Epithelial cell of esophagus (primary cell): ENCODE results near the gene DECR2.
"Not testable (repeated sequence)": the region's sequence is repeated elsewhere in the genome, so short reads cannot be mapped to it uniquely, and the experiment has no call there.

Experiments
- DNase-seq: peaks from one replicate; pipeline ENCODE4 v3.0.0; 2010; ENCODE audit warnings: low read depth
- H3K4me3 ChIP-seq: 2 replicates; pipeline ENCODE4 v1.5.1; 2011; ENCODE audit warnings: mild to moderate bottlenecking, low read length, control low read depth
- TF ChIP-seq, protein P1 (sequence below): IDR thresholded peaks from 2 replicates; pipeline ENCODE4 v1.5.1; 2011; ENCODE audit warnings: low read depth, mild to moderate bottlenecking, low read length, control low read depth, inconsistent platforms; ENCODE audit not compliant: insufficient read depth; ENCODE audit errors: missing control alignments

The DECR2 gene

DNA sequence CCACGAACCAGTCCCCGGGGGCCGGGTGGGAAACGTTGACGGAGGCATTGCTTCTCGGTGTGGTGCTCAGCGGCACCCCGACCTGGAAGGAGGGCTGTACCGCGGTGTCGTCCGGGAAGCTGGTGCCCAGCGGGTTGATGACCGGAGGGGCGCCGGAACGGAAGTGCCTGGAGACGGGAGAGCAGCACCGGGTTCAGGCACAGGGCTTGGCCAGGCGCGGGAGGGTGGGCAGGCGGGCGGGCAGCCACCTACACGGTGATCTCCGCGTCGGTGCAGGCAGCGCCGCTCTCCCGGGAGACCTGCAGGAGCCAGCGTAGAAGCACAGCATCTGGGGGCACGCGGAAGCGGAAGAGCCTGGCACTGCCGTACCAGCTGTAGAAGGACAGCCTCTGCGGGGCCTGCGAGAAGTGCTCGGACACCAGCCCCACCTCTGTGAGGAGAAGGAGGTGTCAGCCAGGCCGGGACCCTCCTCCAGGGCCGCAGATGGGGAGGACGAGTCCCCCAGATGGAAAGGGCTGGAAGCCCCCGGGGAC lies 24.2 kb upstream of the DECR2 start:
- DNase-seq, result no peak
- H3K4me3 ChIP-seq, result no peak overlapping the region
- TF ChIP-seq, protein P1, sequence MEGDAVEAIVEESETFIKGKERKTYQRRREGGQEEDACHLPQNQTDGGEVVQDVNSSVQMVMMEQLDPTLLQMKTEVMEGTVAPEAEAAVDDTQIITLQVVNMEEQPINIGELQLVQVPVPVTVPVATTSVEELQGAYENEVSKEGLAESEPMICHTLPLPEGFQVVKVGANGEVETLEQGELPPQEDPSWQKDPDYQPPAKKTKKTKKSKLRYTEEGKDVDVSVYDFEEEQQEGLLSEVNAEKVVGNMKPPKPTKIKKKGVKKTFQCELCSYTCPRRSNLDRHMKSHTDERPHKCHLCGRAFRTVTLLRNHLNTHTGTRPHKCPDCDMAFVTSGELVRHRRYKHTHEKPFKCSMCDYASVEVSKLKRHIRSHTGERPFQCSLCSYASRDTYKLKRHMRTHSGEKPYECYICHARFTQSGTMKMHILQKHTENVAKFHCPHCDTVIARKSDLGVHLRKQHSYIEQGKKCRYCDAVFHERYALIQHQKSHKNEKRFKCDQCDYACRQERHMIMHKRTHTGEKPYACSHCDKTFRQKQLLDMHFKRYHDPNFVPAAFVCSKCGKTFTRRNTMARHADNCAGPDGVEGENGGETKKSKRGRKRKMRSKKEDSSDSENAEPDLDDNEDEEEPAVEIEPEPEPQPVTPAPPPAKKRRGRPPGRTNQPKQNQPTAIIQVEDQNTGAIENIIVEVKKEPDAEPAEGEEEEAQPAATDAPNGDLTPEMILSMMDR, result no peak

DNA sequence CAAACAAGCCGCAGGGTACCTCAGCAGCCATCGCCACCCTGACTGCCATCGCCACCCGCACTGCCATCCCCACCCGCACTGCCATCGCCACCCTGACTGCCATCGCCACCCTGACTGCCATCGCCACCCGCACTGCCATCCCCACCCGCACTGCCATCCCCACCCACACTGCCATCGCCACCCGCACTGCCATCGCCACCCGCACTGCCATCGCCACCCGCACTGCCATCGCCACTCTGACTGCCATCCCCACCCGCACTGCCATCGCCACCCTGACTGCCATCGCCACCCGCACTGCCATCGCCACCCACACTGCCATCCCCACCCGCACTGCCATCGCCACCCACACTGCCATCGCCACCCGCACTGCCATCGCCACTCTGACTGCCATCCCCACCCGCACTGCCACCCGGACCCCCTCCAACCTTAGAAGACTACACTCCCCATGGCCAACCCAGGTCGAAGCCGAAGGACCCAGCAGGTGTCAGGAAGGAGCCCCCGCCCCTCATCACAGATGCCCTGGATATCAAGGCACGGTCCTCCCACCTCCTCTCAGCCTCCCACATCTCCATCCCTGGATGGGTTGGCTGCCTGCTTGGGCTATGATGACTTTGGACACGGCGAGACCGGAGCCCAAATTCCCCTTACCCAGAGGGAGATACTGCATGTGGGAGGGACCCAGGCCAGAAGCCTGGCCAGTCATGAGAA lies 23.4 kb upstream of the DECR2 start:
- not testable (repeated sequence) for H3K4me3 ChIP-seq, DNase-seq

DNA sequence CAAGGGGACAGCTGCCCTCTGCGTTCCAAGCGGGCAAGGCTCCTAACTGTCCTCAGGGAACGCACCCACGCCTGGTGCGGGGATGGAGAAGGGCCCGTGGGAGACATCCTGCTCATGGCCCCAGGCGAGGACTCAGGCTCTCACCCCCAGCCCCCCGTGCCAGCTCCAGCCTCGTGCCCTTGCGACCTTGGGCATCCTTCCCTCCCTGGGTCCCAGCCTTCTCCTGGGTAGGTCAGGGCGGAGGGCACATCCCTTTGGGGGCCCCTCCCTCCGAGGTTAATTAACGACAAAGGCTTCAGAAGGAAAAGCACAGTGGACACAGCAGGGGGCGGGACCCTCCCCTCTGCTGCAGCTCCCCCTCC lies 22.9 kb upstream of the DECR2 start:
- no peak overlapping the region for H3K4me3 ChIP-seq
- TF ChIP-seq, protein P1, result no peak
- DNase-seq, result no peak

DNA sequence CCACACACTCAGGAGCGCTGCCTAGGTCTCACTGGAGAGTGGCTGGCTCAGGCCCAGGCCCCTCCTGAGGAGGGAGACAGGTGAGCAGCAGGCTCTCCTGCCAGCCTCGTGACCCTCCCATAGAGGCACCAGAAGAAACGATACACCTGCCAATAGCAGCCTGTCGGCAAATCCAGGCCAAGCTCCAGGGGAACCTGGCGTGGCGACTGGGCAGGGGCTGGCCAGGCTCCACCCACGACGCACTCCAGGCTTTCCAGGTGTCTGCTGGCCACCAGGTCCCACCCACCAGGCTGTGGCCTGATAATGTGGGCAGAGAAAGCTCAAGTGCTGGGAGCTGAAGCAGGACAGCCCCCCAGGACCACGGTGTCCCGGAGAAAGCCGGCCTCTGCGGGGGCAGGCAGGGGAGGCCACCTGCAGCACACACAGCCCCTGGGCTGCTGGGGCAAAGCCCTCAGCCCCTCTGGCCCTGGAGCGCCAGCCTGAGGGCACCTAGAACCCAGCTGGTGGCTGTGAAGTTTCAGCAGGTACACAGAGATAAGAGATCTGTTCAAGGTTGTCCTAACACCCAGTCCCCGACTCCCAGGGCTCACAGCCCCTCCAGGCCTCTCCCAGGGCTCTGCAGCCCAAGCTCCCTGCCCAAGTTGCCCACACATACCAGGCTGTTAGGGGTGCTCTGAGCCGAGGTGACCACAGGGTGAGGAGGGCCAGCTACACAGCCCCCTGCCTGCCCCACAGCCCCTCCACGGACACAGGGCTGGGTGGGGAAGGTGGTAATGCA lies 22.3 kb upstream of the DECR2 start:
- TF ChIP-seq, protein P1, result no peak
- DNase-seq, result peak; percentile 26
- H3K4me3 ChIP-seq, result no peak overlapping the region

DNA sequence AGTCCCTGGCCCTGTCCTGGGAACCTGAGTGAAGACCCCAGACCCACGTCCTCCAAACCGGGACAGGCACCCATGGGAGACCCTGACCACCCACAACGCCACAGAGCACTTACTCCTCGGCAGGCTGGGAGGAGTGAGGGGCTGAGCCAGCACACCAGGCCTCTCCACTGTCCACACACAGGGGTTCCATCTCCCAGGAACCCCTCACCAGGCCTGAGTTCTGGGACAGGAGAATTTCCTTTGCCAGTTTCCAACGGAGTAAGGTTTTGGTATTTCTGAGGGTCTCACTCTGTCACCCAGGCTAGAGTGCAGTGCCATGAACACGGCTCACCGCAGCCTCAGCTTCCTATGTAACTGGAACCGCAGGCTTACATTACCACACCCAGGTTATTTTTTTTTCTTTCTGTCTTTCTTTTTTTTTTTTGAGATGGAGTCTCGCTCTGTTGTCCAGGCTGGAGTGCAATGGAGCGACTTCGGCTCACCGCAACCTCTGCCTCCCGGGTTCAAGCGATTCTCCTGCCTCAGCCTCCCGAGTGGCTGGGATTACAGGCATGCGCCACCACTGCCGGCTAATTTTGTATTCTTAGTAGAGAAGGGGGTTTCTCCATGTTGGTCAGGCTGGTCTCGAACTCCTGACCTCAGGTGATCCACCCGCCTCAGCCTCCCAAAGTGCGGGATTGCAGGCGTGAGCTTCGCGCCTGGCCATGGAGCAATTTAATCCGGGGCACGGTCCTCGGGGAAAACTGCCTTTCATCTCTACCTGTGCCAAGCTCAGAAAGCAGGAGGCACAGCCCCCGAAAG lies 21.5 kb upstream of the DECR2 start:
- DNase-seq, result no peak
- H3K4me3 ChIP-seq, result no peak overlapping the region
- TF ChIP-seq, protein P1, result no peak

DNA sequence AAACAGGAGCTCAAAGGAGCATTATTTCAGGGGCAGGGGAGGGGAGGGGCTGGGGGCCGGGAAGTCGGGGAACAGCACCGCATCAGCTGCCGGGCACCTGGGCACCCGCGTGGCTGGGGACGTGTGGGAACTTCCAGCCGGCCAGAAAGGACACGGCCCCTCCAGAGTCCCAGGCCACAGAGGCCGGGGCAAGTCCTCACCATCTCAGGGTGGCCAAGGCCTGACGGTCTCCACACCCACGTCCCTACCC lies 21.0 kb upstream of the DECR2 start:
- DNase-seq, result no peak

More for the DNA sequence above, 21.0 kb upstream of the DECR2 start:
- peak overlapping the region; percentile 56 for H3K4me3 ChIP-seq
- TF ChIP-seq, protein P1, result no peak
